ENCODE results near the gene STRBP.

DNA sequence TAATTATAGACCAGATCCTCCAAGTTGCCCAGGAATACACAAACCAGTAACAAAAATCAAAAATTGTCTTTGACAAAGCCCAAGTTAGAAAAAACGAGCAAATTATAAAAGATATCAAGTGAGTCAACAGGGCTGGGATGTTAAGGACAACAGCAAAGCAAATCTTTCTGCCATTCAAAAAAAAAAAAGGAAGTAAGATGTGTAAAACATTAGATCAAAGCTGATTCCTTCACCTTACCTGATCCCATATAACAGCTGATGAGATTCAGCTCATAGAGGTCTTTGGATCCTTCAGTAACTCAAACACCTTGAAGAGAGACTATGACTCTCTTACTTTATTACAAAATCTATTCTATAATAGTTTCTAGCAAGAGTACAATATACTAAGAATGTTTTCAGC is 100.9 kb downstream of the STRBP start:
- TF ChIP-seq POLR2AphosphoS5 (IDR thresholded peaks at IDR 0.05; ENCODE audit: low read depth, low read length) (no peak), SIN3A (IDR thresholded peaks at IDR 0.05; ENCODE audit: borderline replicate concordance, insufficient read depth, low read depth, low read length) (no peak), TCF7L2 (IDR thresholded peaks at IDR 0.05; ENCODE audit: low read depth, low read length) (no peak)
- TF ChIP-seq, protein P1, sequence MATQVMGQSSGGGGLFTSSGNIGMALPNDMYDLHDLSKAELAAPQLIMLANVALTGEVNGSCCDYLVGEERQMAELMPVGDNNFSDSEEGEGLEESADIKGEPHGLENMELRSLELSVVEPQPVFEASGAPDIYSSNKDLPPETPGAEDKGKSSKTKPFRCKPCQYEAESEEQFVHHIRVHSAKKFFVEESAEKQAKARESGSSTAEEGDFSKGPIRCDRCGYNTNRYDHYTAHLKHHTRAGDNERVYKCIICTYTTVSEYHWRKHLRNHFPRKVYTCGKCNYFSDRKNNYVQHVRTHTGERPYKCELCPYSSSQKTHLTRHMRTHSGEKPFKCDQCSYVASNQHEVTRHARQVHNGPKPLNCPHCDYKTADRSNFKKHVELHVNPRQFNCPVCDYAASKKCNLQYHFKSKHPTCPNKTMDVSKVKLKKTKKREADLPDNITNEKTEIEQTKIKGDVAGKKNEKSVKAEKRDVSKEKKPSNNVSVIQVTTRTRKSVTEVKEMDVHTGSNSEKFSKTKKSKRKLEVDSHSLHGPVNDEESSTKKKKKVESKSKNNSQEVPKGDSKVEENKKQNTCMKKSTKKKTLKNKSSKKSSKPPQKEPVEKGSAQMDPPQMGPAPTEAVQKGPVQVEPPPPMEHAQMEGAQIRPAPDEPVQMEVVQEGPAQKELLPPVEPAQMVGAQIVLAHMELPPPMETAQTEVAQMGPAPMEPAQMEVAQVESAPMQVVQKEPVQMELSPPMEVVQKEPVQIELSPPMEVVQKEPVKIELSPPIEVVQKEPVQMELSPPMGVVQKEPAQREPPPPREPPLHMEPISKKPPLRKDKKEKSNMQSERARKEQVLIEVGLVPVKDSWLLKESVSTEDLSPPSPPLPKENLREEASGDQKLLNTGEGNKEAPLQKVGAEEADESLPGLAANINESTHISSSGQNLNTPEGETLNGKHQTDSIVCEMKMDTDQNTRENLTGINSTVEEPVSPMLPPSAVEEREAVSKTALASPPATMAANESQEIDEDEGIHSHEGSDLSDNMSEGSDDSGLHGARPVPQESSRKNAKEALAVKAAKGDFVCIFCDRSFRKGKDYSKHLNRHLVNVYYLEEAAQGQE (IDR thresholded peaks at IDR 0.05; ENCODE audit: insufficient read depth in 1 of 2, low read depth in 2 of 2, low read length in 1 of 2): no peak
- TF ChIP-seq, protein P2, sequence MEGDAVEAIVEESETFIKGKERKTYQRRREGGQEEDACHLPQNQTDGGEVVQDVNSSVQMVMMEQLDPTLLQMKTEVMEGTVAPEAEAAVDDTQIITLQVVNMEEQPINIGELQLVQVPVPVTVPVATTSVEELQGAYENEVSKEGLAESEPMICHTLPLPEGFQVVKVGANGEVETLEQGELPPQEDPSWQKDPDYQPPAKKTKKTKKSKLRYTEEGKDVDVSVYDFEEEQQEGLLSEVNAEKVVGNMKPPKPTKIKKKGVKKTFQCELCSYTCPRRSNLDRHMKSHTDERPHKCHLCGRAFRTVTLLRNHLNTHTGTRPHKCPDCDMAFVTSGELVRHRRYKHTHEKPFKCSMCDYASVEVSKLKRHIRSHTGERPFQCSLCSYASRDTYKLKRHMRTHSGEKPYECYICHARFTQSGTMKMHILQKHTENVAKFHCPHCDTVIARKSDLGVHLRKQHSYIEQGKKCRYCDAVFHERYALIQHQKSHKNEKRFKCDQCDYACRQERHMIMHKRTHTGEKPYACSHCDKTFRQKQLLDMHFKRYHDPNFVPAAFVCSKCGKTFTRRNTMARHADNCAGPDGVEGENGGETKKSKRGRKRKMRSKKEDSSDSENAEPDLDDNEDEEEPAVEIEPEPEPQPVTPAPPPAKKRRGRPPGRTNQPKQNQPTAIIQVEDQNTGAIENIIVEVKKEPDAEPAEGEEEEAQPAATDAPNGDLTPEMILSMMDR (IDR thresholded peaks at IDR 0.05): no peak

Measured in Panc1 (cell line).